SIG-M5 (cell line): ENCODE measurements around the gene SLC36A4.
A peak's percentile ranks its signal among the peaks of the same experiment; 100 is the strongest.
"Not testable (repeated sequence)": the region's sequence is repeated elsewhere in the genome, so short reads cannot be mapped to it uniquely, and the experiment has no call there.

ENCODE experiments used
- DNase-seq: peaks from one replicate; lab custom pipeline; 2025; lab: John Stamatoyannopoulos, UW

The SLC36A4 gene

GRCh38 chr11:93197380-93198214 lies at the start of gene SLC36A4:
Gene SLC36A4 (minus strand): TSS chr11:93197991. CDS start chr11:93197832, 159 bp downstream.
- DNase-seq, result peak; percentile 62

DNA sequence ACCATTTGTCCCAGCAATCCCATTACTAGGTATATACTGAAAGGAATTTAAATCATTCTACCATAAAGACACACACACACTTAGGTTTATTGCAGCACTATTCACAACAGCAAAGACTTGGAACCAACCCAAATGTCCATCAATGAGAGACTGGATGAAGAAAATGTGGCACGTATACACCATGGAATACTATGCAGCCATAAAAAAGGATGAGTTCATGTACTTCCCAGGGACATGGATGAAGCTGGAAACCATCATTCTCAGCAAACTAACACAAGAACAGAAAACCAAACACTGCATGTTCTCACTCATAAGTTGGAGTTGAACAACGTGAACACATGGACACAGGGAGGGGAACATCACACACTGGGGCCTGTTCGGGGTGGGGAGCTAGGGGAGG lies 49.0 kb upstream of the SLC36A4 start:
- DNase-seq, result not testable (repeated sequence)

- no peak for DNase-seq
These were observed 46.2 kb upstream of the SLC36A4 start for GRCh38 chr11:93244018-93244417.

DNA sequence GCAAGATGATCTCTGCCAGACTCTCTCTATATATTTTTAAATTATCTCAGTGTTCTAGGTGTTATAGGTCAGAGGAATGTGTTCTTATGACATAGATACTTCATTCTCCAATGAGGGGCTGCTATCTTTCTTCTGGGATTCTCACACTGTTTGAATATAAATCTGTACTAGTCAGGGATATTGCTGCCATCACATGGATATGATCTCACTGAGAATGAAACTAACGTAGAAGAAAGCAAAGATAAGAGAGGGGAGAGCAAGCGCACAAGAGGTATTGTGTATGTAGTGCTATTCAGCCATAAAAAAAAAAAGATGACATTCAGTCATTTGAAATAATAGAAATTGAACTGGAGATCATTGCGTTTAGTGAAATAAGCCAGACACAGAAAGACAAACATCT lies 42.2 kb upstream of the SLC36A4 start:
- DNase-seq, result no peak

- no peak for DNase-seq
These were observed 41.2 kb upstream of the SLC36A4 start for GRCh38 chr11:93238956-93239355.

DNA sequence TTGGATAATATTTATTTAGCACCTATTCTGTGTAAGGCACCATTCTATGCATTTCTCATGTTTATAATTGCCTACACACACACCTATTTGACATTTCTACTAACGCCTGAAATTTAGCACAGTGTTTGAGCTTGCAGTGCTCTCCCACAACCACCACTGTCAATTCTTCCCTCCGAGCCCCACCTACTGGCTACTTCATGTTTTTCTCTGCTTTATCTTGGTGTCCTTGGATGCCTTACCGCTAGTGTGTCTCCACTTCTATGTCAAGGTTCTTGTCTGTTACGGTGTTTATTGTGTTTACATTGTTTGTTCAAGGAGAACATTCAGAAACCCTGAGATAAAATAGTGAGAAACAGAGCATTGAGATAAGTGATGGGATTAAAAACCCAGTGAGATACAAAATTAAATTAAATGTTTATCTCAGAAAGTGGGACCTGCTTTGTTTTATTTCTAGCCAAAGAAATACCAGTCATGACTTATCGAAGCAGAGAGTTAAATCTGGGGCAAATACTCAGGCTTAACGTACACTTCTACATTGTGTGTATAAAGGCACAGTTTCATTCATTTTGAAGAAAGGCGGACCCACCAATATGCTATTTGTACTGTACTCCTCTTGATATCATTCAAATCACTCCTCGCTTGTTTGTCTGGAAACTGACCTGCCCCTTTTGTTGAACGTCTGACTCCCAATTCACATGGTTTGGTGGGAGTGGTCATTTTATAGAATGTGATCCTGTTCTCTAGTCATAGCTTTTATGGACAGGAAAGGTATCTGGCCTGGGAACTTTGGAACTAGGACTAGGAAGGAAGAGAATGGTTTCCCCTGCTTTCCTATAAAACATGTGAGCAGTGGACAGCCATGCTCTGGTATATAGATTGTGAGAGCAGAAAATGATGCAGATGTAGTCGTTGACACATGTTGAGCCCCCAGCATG lies 39.2 kb upstream of the SLC36A4 start:
- no peak for DNase-seq

GRCh38 chr11:93234602-93235207 lies 36.9 kb upstream of the SLC36A4 start:
- no peak for DNase-seq

GRCh38 chr11:93229876-93230275 lies 32.1 kb upstream of the SLC36A4 start:
- DNase-seq, result no peak

GRCh38 chr11:93225662-93226061 lies 27.9 kb upstream of the SLC36A4 start:
- no peak for DNase-seq

DNA sequence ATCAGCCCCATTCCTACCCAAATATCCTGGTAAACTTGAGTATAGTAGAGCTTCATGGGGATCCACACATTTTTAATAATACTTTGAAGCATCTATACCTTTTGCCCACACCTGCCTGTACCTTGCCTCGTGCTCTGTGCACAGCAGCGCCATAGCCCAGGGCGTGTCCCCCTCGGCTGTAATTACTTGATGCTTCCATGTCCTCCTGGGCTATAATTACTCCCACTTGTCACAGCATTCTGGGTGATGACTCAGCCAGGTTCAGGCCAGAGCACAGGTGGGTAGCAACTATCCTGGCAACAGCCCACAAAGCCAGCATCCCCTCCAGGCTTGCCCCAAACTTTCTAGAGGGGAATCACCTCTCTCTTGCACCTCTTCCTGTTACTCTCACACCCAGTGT lies 23.7 kb upstream of the SLC36A4 start:
- DNase-seq, result no peak

DNA sequence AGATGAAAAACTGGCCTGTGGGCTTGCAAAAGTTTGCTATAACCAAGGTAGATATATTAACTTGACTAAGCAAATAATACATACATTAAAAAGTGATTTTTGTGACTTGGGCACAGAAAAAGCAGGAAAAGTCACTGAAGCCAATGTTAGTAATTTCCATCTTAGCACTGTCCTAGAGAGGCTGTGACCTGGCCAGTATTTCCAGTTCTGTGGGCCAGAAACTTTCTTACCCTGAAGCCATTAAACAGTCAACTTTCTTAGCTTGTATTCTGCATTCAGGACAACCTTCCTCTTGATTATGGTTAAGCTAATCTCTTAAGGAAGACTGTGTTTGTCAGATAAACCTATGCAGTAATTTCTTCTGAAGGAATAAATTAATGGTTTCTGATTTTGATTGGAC lies 22.3 kb upstream of the SLC36A4 start:
- no peak for DNase-seq

- DNase-seq, result no peak
These were observed 21.6 kb upstream of the SLC36A4 start for GRCh38 chr11:93219440-93219839.

DNA sequence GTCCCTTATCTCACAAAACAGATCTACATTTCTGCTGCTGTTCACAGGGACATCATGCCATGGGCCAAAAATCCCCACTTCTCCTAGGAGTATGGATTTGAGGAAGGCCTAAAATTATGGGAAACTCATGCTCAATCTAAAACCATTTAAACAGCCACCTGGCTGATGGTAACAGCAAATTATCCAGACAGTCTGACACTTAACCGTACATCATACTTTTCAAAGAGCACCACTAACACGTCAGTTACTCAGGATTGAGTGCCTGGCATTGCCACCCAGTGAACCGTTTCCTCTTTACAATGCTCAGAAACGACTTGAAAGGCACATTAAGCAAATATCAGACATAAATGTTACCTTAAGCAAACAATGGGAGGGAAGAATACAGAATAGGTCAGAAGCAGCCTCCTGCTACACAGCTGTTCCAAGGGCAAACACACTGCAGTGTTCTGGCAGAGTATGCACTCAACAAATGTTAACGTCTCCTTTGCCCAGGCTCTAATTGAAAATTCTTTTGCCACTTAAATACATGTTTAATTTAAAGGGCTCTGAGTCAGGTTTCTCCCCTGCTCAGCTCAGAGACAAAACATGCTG lies 18.8 kb upstream of the SLC36A4 start:
- no peak for DNase-seq

GRCh38 chr11:93213622-93214021 lies 15.8 kb upstream of the SLC36A4 start:
- DNase-seq, result no peak

DNA sequence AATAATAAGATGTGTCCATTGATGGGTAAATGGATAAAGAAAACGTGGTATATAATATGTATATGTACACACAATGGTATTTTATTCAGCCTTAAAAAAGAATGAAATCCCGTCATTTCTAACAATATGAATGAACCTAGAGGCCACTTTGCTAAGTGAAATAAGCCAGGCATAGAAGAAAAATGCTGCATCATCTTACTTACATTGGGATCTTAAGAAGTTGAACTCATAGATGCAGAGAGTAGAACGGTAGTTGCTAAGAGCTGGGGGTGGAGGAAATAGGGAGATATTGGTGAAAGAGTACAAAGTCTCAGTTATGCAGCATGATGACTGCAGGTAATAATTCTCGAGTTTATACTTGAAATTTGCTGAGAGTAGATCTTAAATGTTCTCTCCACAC lies 14.3 kb upstream of the SLC36A4 start:
- DNase-seq, result no peak

DNA sequence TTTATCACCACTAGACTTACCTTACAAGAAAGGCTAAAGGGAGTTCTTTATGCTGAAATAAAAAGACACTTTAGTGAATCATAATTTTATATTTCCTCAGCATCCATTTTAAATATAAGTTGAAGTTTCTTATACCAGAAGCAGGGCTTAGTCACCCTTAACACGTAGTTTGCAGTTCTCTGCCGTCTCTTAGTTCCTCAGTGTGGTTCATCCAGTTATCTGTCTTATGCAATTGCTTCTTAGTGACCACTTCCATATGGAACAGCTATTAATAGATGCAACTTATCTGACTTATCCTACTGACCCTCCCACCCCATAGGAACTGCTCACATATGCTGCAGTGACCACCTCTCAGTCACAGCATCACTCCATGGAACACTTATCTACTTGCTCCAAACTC lies 11.7 kb upstream of the SLC36A4 start:
- DNase-seq, result no peak

DNA sequence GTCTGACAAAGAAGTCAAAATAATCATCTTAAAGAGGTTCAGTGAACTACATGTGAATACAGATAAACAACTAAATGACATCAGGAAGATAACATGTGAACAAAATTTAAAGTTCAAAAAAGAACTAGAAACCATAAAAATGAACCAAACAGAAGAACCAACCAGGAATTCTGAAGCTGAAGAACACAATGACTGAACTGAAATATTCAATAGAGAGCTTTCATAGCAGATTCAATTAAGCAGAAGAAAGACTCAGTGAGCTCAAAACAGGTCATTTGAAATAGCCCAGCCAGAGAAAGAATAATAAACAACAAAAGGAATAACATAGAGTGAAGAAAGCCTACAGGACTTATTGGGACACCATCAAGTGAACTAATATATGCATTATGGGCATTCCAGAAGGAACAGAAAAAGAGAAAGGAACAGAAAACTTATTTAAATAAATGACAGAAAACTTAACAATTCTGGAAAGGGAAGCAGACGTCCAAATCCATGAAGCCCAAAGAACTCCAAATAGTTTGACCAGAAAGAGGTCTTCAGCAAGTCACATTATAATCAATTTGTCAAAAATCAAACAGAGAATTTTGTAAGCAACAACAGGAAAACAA lies 11.0 kb upstream of the SLC36A4 start:
- DNase-seq, result no peak

DNA sequence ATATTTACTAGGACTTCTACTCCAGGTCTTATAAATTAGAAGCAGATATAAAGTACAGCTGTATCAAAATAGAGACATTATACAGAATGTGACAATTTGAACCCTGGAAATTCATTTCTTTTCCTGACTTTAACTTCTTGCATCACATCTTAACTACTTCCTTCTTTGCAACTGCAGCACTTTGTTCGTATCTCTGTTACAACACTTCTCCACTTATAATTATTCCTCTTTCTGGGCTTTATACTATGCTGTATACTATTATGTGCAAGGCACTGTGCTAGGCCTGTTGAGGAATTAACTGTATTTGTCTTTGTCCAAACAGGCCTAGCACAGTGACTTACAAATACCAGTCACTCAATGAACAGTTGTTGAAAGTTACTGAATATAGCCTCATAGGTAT lies 1.8 kb upstream of the SLC36A4 start:
- DNase-seq, result peak; percentile 14

- DNase-seq, result no peak
These were observed 539 bp upstream of the SLC36A4 start for GRCh38 chr11:93198215-93198845.

DNA sequence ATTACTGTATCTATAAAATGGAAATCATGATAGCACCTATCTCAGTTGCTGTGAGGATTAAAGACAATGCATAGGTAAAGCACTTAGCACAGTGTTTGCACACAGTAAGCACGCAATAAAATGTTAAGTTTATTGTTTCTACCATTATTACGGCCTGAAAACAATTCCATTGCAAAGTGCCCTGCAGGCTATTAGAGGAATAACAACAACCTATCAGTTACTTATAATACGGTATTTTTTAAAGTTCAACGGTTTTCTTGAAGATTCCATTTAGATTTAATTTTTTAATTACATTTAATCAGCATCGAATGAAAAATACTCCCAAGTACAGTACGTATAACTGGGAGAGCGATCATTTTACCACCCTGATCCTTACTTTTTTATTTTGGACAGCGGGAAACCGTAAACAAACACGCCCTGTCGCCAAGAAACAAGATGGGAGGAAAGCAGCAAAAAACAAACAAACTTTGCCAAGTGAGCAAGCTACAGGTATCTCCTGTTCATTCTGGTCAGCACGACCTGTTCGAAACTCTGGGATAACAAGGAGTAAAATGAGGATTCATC lies 893 bp downstream of the SLC36A4 start:
- no peak for DNase-seq
